Measurements from ENCODE around the gene CPEB4. TPM values are rescaled to one million over a fixed set of nuclear protein-coding genes. Genes with fewer than 3 reads are reported as not detected.

The CPEB4 gene
- 42.2 TPM for total RNA-seq

- ATAC-seq: peak; percentile 99
- DNase-seq (ENCODE audit: low spot score): peak; percentile 99
- intact Hi-C loops (cut with DNase I): no loop called here
These were observed at the start of gene CPEB4 for GRCh38 chr5:173887610-173888472. Gene CPEB4, plus strand, starts transcription at chr5:173888349. Its CDS starts 1,385 bp downstream, at chr5:173889734.

GRCh38 chr5:173839117-173839713 lies 48.9 kb upstream of the CPEB4 start:
- no peak for ATAC-seq
- intact Hi-C loops (cut with DNase I): no loop called here
- DNase-seq (ENCODE audit: low spot score): no peak

- no peak for ATAC-seq
- intact Hi-C loops (cut with DNase I): no loop called here
- no peak for DNase-seq (ENCODE audit: low spot score)
These were observed 47.8 kb upstream of the CPEB4 start for GRCh38 chr5:173840111-173840983.

GRCh38 chr5:173841710-173842109 lies 46.4 kb upstream of the CPEB4 start:
- DNase-seq (ENCODE audit: low spot score): no peak
- no peak for ATAC-seq
- intact Hi-C loops (cut with DNase I): no loop called here

GRCh38 chr5:173843794-173844193 lies 44.4 kb upstream of the CPEB4 start:
- no peak for ATAC-seq
- DNase-seq (ENCODE audit: low spot score): no peak
- intact Hi-C loops (cut with DNase I): no loop called here

GRCh38 chr5:173845321-173845720 lies 42.8 kb upstream of the CPEB4 start:
- intact Hi-C loops (cut with DNase I): no loop called here
- ATAC-seq (no peak), DNase-seq (ENCODE audit: low spot score) (no peak)

GRCh38 chr5:173846929-173847501 lies 41.1 kb upstream of the CPEB4 start:
- ATAC-seq (no peak), DNase-seq (ENCODE audit: low spot score) (no peak)
- intact Hi-C loops (cut with DNase I): no loop called here

- DNase-seq (ENCODE audit: low spot score): no peak
- ATAC-seq: no peak
- intact Hi-C loops (cut with DNase I): no loop called here
These were observed 39.1 kb upstream of the CPEB4 start for GRCh38 chr5:173848986-173849596.

GRCh38 chr5:173849908-173850307 lies 38.2 kb upstream of the CPEB4 start:
- ATAC-seq: no peak
- intact Hi-C loops (cut with DNase I): no loop called here

GRCh38 chr5:173850659-173851058 lies 37.5 kb upstream of the CPEB4 start:
- DNase-seq (ENCODE audit: low spot score) (no peak), ATAC-seq (no peak)
- intact Hi-C loops (cut with DNase I): no loop called here

More at GRCh38 chr5:173849908-173850307, 38.2 kb upstream of the CPEB4 start:
- no peak for DNase-seq (ENCODE audit: low spot score)

GRCh38 chr5:173851595-173852243 lies 36.4 kb upstream of the CPEB4 start:
- no peak for ATAC-seq
- intact Hi-C loops (cut with DNase I): no loop called here
- no peak for DNase-seq (ENCODE audit: low spot score)

- ATAC-seq (no peak), DNase-seq (ENCODE audit: low spot score) (no peak)
- intact Hi-C loops (cut with DNase I): no loop called here
These were observed 35.3 kb upstream of the CPEB4 start for GRCh38 chr5:173852790-173853359.

- intact Hi-C loops (cut with DNase I): no loop called here
- DNase-seq (ENCODE audit: low spot score): no peak
- ATAC-seq: no peak
These were observed 34.6 kb upstream of the CPEB4 start for GRCh38 chr5:173853370-173854131.

- ATAC-seq (no peak), DNase-seq (ENCODE audit: low spot score) (no peak)
- intact Hi-C loops (cut with DNase I): no loop called here
These were observed 32.8 kb upstream of the CPEB4 start for GRCh38 chr5:173855162-173855994.

GRCh38 chr5:173855995-173856656 lies 32.0 kb upstream of the CPEB4 start:
- intact Hi-C loops (cut with DNase I): no loop called here
- ATAC-seq (no peak), DNase-seq (ENCODE audit: low spot score) (no peak)

GRCh38 chr5:173857234-173857633 lies 30.9 kb upstream of the CPEB4 start:
- intact Hi-C loops (cut with DNase I): no loop called here
- ATAC-seq (no peak), DNase-seq (ENCODE audit: low spot score) (no peak)
